ENCODE measurements around the gene DAB2.

DNA sequence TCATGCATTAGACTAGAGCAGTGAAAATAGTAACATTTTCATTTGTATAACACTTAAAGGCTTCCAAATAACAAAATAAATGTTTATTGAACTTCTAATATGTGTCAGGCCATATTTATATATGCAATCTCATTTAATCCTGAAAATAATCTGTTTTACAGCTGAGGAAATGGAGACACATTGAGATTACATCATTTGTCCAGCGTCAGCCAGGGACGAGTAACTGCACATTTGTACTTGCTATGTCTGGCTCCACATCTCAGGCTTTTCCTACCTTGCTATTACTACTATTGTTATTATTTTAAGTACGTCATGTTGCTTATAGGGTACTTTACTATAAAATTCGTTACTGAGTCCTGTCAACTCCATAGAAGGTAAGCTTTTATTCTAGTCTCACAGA, 56.7 kb downstream of the DAB2 start:
- TF ChIP-seq, protein P1, sequence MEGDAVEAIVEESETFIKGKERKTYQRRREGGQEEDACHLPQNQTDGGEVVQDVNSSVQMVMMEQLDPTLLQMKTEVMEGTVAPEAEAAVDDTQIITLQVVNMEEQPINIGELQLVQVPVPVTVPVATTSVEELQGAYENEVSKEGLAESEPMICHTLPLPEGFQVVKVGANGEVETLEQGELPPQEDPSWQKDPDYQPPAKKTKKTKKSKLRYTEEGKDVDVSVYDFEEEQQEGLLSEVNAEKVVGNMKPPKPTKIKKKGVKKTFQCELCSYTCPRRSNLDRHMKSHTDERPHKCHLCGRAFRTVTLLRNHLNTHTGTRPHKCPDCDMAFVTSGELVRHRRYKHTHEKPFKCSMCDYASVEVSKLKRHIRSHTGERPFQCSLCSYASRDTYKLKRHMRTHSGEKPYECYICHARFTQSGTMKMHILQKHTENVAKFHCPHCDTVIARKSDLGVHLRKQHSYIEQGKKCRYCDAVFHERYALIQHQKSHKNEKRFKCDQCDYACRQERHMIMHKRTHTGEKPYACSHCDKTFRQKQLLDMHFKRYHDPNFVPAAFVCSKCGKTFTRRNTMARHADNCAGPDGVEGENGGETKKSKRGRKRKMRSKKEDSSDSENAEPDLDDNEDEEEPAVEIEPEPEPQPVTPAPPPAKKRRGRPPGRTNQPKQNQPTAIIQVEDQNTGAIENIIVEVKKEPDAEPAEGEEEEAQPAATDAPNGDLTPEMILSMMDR (IDR thresholded peaks at IDR 0.05) = no peak
- TF ChIP-seq POLR2A (IDR thresholded peaks at IDR 0.05) = no peak

Measured in thyroid gland (tissue), 4 donors.